ENCODE data around the gene CPEB3.

Gene CPEB3

GRCh38 chr10:92187101-92187500, 103.8 kb downstream of the CPEB3 start:
- Histone ChIP-seq H4K8ac (ENCODE audit: low read length) (no peak overlapping the region), H3K18ac (ENCODE audit: low read depth in 1 of 2, low read length in 2 of 2) (no peak overlapping the region), H3K4me3 (ENCODE audit: insufficient read depth in 1 of 2, low read depth in 1 of 2, low read length in 2 of 2) (no peak overlapping the region), H3K36me3 (ENCODE audit: control insufficient read depth in 1 of 2, insufficient read depth in 2 of 2, low read depth in 1 of 2, low read length in 2 of 2) (no peaks in the 10 kb centered on the region), H3K9me3 (ENCODE audit: control insufficient read depth, low read length) (no peaks in the 10 kb centered on the region), H2AFZ (ENCODE audit: low read depth, low read length) (no peak overlapping the region), H2BK120ac (ENCODE audit: low read depth, low read length) (no peak overlapping the region), H3K4me2 (ENCODE audit: low read length, poor library complexity, severe bottlenecking) (no peak overlapping the region), H3K27me3 (ENCODE audit: control insufficient read depth in 1 of 2, insufficient read depth in 1 of 2, low read length in 2 of 2) (no peaks in the 10 kb centered on the region), H2BK15ac (ENCODE audit: low read depth, poor library complexity, severe bottlenecking) (no peak overlapping the region), H2BK12ac (ENCODE audit: low read length in 2 of 2) (no peak overlapping the region), H3K14ac (ENCODE audit: low read length in 2 of 2) (no peak overlapping the region), H3K4ac (ENCODE audit: low read depth in 1 of 2, low read length in 2 of 2) (no peak overlapping the region), H3K9ac (ENCODE audit: low read length) (no peak overlapping the region), H3K27ac (ENCODE audit: low read length, poor library complexity, severe bottlenecking) (no peak overlapping the region), H2BK5ac (ENCODE audit: low read depth, low read length, poor library complexity, severe bottlenecking) (no peak overlapping the region), H3K4me1 (ENCODE audit: control insufficient read depth, insufficient read depth, low read depth, low read length) (no peaks in the 10 kb centered on the region), H2AK5ac (ENCODE audit: low read length, severe bottlenecking) (no peak overlapping the region), H3K23ac (ENCODE audit: low read length in 2 of 2) (no peak overlapping the region), H3K79me1 (replicated peaks; ENCODE audit: low read length, poor library complexity, severe bottlenecking) (no peaks in the 10 kb centered on the region), H4K91ac (ENCODE audit: low read length) (no peak overlapping the region)
- DNase-seq: no peak
- 100% methylated on average over 1 of the region's 2 CpGs for WGBS

GRCh38 chr10:92184977-92185376, 105.9 kb downstream of the CPEB3 start:
- no peak overlapping the region for H3K4me3 ChIP-seq (ENCODE audit: insufficient read depth in 1 of 2, low read depth in 1 of 2, low read length in 2 of 2)
- no peak overlapping the region for H3K27ac ChIP-seq (ENCODE audit: low read length, poor library complexity, severe bottlenecking)
- no peak overlapping the region for H2BK120ac ChIP-seq (ENCODE audit: low read depth, low read length)
- H3K36me3 ChIP-seq (ENCODE audit: control insufficient read depth in 1 of 2, insufficient read depth in 2 of 2, low read depth in 1 of 2, low read length in 2 of 2): no peaks in the 10 kb centered on the region
- H2AK5ac ChIP-seq (ENCODE audit: low read length, severe bottlenecking): no peak overlapping the region
- H3K23ac ChIP-seq (ENCODE audit: low read length in 2 of 2): no peak overlapping the region
- no peak overlapping the region for H4K8ac ChIP-seq (ENCODE audit: low read length)
- H3K18ac ChIP-seq (ENCODE audit: low read depth in 1 of 2, low read length in 2 of 2): no peak overlapping the region
- H3K14ac ChIP-seq (ENCODE audit: low read length in 2 of 2): no peak overlapping the region
- WGBS: 97% methylated on average over 3 of the region's 3 CpGs
- no peak overlapping the region for H2AFZ ChIP-seq (ENCODE audit: low read depth, low read length)
- H2BK12ac ChIP-seq (ENCODE audit: low read length in 2 of 2): no peak overlapping the region
- H4K91ac ChIP-seq (ENCODE audit: low read length): no peak overlapping the region
- no peak overlapping the region for H2BK15ac ChIP-seq (ENCODE audit: low read depth, poor library complexity, severe bottlenecking)
- no peak overlapping the region for H3K4ac ChIP-seq (ENCODE audit: low read depth in 1 of 2, low read length in 2 of 2)
- H3K9me3 ChIP-seq (ENCODE audit: control insufficient read depth, low read length): no peaks in the 10 kb centered on the region
- no peak overlapping the region for H2BK5ac ChIP-seq (ENCODE audit: low read depth, low read length, poor library complexity, severe bottlenecking)
- DNase-seq: no peak
- H3K4me1 ChIP-seq (ENCODE audit: control insufficient read depth, insufficient read depth, low read depth, low read length): no peaks in the 10 kb centered on the region
- H3K79me1 ChIP-seq (replicated peaks; ENCODE audit: low read length, poor library complexity, severe bottlenecking): no peaks in the 10 kb centered on the region
- no peak overlapping the region for H3K9ac ChIP-seq (ENCODE audit: low read length)
- H3K27me3 ChIP-seq (ENCODE audit: control insufficient read depth in 1 of 2, insufficient read depth in 1 of 2, low read length in 2 of 2): no peaks in the 10 kb centered on the region
- H3K4me2 ChIP-seq (ENCODE audit: low read length, poor library complexity, severe bottlenecking): no peak overlapping the region

GRCh38 chr10:92183199-92183598, 107.7 kb downstream of the CPEB3 start:
- no peak overlapping the region for H2AFZ ChIP-seq (ENCODE audit: low read depth, low read length)
- no peak for DNase-seq
- no peak overlapping the region for H3K4me3 ChIP-seq (ENCODE audit: insufficient read depth in 1 of 2, low read depth in 1 of 2, low read length in 2 of 2)
- 89% methylated on average over 2 of the region's 4 CpGs for WGBS
- H3K4ac ChIP-seq (ENCODE audit: low read depth in 1 of 2, low read length in 2 of 2): no peak overlapping the region
- H3K4me2 ChIP-seq (ENCODE audit: low read length, poor library complexity, severe bottlenecking): no peak overlapping the region
- no peak overlapping the region for H3K18ac ChIP-seq (ENCODE audit: low read depth in 1 of 2, low read length in 2 of 2)
- H3K36me3 ChIP-seq (ENCODE audit: control insufficient read depth in 1 of 2, insufficient read depth in 2 of 2, low read depth in 1 of 2, low read length in 2 of 2): no peaks in the 10 kb centered on the region
- no peaks in the 10 kb centered on the region for H3K79me1 ChIP-seq (replicated peaks; ENCODE audit: low read length, poor library complexity, severe bottlenecking)
- no peak overlapping the region for H4K91ac ChIP-seq (ENCODE audit: low read length)
- H2BK5ac ChIP-seq (ENCODE audit: low read depth, low read length, poor library complexity, severe bottlenecking): no peak overlapping the region
- no peaks in the 10 kb centered on the region for H3K4me1 ChIP-seq (ENCODE audit: control insufficient read depth, insufficient read depth, low read depth, low read length)
- no peaks in the 10 kb centered on the region for H3K27me3 ChIP-seq (ENCODE audit: control insufficient read depth in 1 of 2, insufficient read depth in 1 of 2, low read length in 2 of 2)
- H2AK5ac ChIP-seq (ENCODE audit: low read length, severe bottlenecking): no peak overlapping the region
- H3K23ac ChIP-seq (ENCODE audit: low read length in 2 of 2): no peak overlapping the region
- H3K9ac ChIP-seq (ENCODE audit: low read length): no peak overlapping the region
- no peak overlapping the region for H2BK12ac ChIP-seq (ENCODE audit: low read length in 2 of 2)
- no peak overlapping the region for H2BK120ac ChIP-seq (ENCODE audit: low read depth, low read length)
- H4K8ac ChIP-seq (ENCODE audit: low read length): no peak overlapping the region
- H3K14ac ChIP-seq (ENCODE audit: low read length in 2 of 2): no peak overlapping the region
- H3K9me3 ChIP-seq (ENCODE audit: control insufficient read depth, low read length): no peaks in the 10 kb centered on the region
- no peak overlapping the region for H3K27ac ChIP-seq (ENCODE audit: low read length, poor library complexity, severe bottlenecking)
- no peak overlapping the region for H2BK15ac ChIP-seq (ENCODE audit: low read depth, poor library complexity, severe bottlenecking)

- Histone ChIP-seq H3K4ac (ENCODE audit: low read depth in 1 of 2, low read length in 2 of 2) (no peak overlapping the region), H4K91ac (ENCODE audit: low read length) (no peak overlapping the region), H2BK15ac (ENCODE audit: low read depth, poor library complexity, severe bottlenecking) (no peak overlapping the region), H2BK5ac (ENCODE audit: low read depth, low read length, poor library complexity, severe bottlenecking) (no peak overlapping the region), H3K18ac (ENCODE audit: low read depth in 1 of 2, low read length in 2 of 2) (no peak overlapping the region), H2AK5ac (ENCODE audit: low read length, severe bottlenecking) (no peak overlapping the region), H3K9ac (ENCODE audit: low read length) (no peak overlapping the region), H2AFZ (ENCODE audit: low read depth, low read length) (no peak overlapping the region), H3K4me2 (ENCODE audit: low read length, poor library complexity, severe bottlenecking) (no peak overlapping the region), H3K27me3 (ENCODE audit: control insufficient read depth in 1 of 2, insufficient read depth in 1 of 2, low read length in 2 of 2) (no peaks in the 10 kb centered on the region), H2BK120ac (ENCODE audit: low read depth, low read length) (no peak overlapping the region), H3K4me3 (ENCODE audit: insufficient read depth in 1 of 2, low read depth in 1 of 2, low read length in 2 of 2) (no peak overlapping the region), H3K4me1 (ENCODE audit: control insufficient read depth, insufficient read depth, low read depth, low read length) (no peaks in the 10 kb centered on the region), H3K9me3 (ENCODE audit: control insufficient read depth, low read length) (no peaks in the 10 kb centered on the region), H4K8ac (ENCODE audit: low read length) (no peak overlapping the region), H3K23ac (ENCODE audit: low read length in 2 of 2) (no peak overlapping the region), H3K27ac (ENCODE audit: low read length, poor library complexity, severe bottlenecking) (no peak overlapping the region), H3K14ac (ENCODE audit: low read length in 2 of 2) (no peak overlapping the region), H3K36me3 (ENCODE audit: control insufficient read depth in 1 of 2, insufficient read depth in 2 of 2, low read depth in 1 of 2, low read length in 2 of 2) (no peaks in the 10 kb centered on the region), H3K79me1 (replicated peaks; ENCODE audit: low read length, poor library complexity, severe bottlenecking) (no peaks in the 10 kb centered on the region), H2BK12ac (ENCODE audit: low read length in 2 of 2) (no peak overlapping the region)
- WGBS: 9% methylated on average over 2 of the region's 2 CpGs
- DNase-seq: peak; percentile 45
Observed at GRCh38 chr10:92181575-92181974, 109.3 kb downstream of the CPEB3 start.

All from mesenchymal stem cell (in vitro differentiated cells and primary cell).